Esophagus muscularis mucosa (tissue), 4 donors: ENCODE data around the gene RBBP6.

Source experiments
- EP300 ChIP-seq: sonication (generic); formaldehyde crosslinking; IDR thresholded peaks from one replicate; pipeline ENCODE4 v1.6.1; 2017; ENCODE audit warnings: antibody characterized with exemption
- POLR2A ChIP-seq: fragments of 450-650 bp; IDR thresholded peaks from one replicate; pipeline ENCODE4 v1.6.1; 2017; ENCODE audit warnings: antibody characterized with exemption, moderate library complexity, mild to moderate bottlenecking, low read depth
- POLR2AphosphoS5 ChIP-seq, 2 donors: sonication (generic); formaldehyde crosslinking; IDR thresholded peaks; one replicate each; pipeline ENCODE4 v1.6.1; 2017; ENCODE audit warnings: antibody characterized with exemption in 2 of 2
- TF ChIP-seq, protein P1 (sequence below), 3 experiments: fragments of 200-600 bp in 2 of 3; fragments of 450-650 bp in 1 of 3; sonication (generic) in 2 of 3; IDR thresholded peaks; one replicate each; pipeline ENCODE4 v1.5.1; 2017 to 2019; ENCODE audit warnings: antibody characterized with exemption in 3 of 3, mild to moderate bottlenecking in 2 of 3, moderate library complexity in 1 of 3

DNA sequence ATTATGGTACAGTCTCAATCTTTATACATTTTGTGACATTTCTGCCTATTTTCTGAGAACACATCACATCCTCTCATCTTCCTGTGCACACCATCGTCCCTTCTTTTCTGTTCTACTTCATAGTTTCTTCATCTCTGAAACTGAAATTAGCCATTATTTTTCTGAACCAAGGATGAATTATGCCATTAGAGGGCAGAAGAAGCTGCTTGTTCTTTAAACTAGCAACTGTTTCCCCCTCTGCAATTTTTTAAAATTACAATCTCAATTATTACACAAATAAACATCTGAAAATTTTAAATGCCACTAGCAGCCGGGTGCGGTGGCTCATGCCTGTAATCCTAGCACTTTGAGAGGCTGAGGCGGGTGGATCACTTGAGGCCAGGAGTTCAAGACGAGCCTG, 41.3 kb downstream of the RBBP6 start:
- TF ChIP-seq, protein P1, sequence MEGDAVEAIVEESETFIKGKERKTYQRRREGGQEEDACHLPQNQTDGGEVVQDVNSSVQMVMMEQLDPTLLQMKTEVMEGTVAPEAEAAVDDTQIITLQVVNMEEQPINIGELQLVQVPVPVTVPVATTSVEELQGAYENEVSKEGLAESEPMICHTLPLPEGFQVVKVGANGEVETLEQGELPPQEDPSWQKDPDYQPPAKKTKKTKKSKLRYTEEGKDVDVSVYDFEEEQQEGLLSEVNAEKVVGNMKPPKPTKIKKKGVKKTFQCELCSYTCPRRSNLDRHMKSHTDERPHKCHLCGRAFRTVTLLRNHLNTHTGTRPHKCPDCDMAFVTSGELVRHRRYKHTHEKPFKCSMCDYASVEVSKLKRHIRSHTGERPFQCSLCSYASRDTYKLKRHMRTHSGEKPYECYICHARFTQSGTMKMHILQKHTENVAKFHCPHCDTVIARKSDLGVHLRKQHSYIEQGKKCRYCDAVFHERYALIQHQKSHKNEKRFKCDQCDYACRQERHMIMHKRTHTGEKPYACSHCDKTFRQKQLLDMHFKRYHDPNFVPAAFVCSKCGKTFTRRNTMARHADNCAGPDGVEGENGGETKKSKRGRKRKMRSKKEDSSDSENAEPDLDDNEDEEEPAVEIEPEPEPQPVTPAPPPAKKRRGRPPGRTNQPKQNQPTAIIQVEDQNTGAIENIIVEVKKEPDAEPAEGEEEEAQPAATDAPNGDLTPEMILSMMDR (IDR thresholded peaks at IDR 0.05): peak; percentile 42 to 54 (median 49)
- TF ChIP-seq POLR2AphosphoS5 (IDR thresholded peaks at IDR 0.05): no peak
- TF ChIP-seq EP300: no peak
- no peak for TF ChIP-seq POLR2A
